Motor neuron (in vitro differentiated cells): ENCODE data around the gene FRMD4B. TPM values are rescaled to one million over a fixed set of nuclear protein-coding genes. Genes with fewer than 3 reads are reported as not detected.

Experiments used
- ATAC-seq, 8 experiments: fragments of 200-7000 bp; cut with Tn5 transposase; replicated peaks in 6 of 8; 2 replicates each; pipeline ENCODE4 v1.8.0; 2021; ENCODE audit warnings: mild to moderate bottlenecking in 8 of 8, moderate library complexity in 8 of 8
- H3K27ac ChIP-seq, 2 donors: fragments of 250-450 bp; sonication (Bioruptor Pico); 2 replicates each; pipeline ENCODE4 v1.9.0; 2021; ENCODE audit warnings: antibody characterized with exemption in 2 of 2, mild to moderate bottlenecking in 2 of 2, moderate library complexity in 1 of 2
- H3K4me1 ChIP-seq, 2 donors: fragments of 250-450 bp; sonication (Bioruptor Pico); replicated peaks in 1 of 2; 2 replicates each; pipeline ENCODE4 v1.6.1; 2021; ENCODE audit warnings: antibody characterized with exemption in 2 of 2, mild to moderate bottlenecking in 2 of 2, moderate library complexity in 1 of 2
- H3K4me3 ChIP-seq, 5 donors: fragments of 250-450 bp; sonication (Bioruptor Pico); 2 replicates each; pipeline ENCODE4 v1.9.0; 2021; ENCODE audit warnings: antibody characterized with exemption in 5 of 5, mild to moderate bottlenecking in 5 of 5, moderate library complexity in 4 of 5
- WGBS, 10 experiments: fragments of 450-650 bp; shearing (Covaris generic); methylation state at CpG; one replicate each; pipeline ENCODE4 v1.0.0; 2022; 5-methylcytosine and 5-hydroxymethylcytosine counted together
- in situ Hi-C, 9 experiments: fragments of 400-800 bp; cut with MboI; loops; one replicate each; pipeline ENCODE4 v1.15.0; 2021; ENCODE audit warnings: low sequenced_read_pairs in 9 of 9, low pct_unique_long_range_greater_than_20kb in 2 of 9; ENCODE audit not compliant: unreplicated experiment in 9 of 9
- total RNA-seq, 8 experiments: library from RNA; unstranded; fragments of 300-600 nt; gene quantifications; 2 replicates each; pipeline versions ENCODE4 v1.2.3 to v1.2.4, GENCODE V29; 2022

The FRMD4B gene
- total RNA-seq, 8 experiments from 2014 or later: 1.1 to 57.3 (median 16.0) TPM

- Histone ChIP-seq H3K4me3 (no peak overlapping the region), H3K27ac (no peak overlapping the region), H3K4me1 (peaks cover 14 to 18% of the 10 kb centered on the region in 2 donors)
- peak in 1 of 8 experiments; percentile 5 for ATAC-seq
- in situ Hi-C loops: no loop called here
Measured at GRCh38 chr3:69145688-69146087, 240.2 kb downstream of the FRMD4B start.

- peak in 3 of 8 experiments; percentile 27 to 46 (median 31) for ATAC-seq
- Histone ChIP-seq H3K27ac (no peak overlapping the region), H3K4me3 (no peak overlapping the region), H3K4me1 (peaks cover 14 to 18% of the 10 kb centered on the region in 2 donors)
- WGBS, 10 experiments: 40 to 80% (median 51%) methylated on average over 1 to 3 of the region's 3 CpGs; no CpG with 5 or more reads in 4 of the 10 experiments
- in situ Hi-C loops: no loop called here
Measured at GRCh38 chr3:69144631-69145245, 241.2 kb downstream of the FRMD4B start.

GRCh38 chr3:69143612-69144011, 242.3 kb downstream of the FRMD4B start:
- H3K4me1 ChIP-seq: peaks cover 14 to 18% of the 10 kb centered on the region in 2 donors
- H3K27ac ChIP-seq: no peak overlapping the region
- in situ Hi-C loops: no loop called here
- WGBS, 10 experiments: 58 to 100% (median 90%) methylated on average over 1 to 3 of the region's 3 CpGs; no CpG with 5 or more reads in 3 of the 10 experiments
- H3K4me3 ChIP-seq: no peak overlapping the region
- peak in 6 of 8 experiments; percentile 48 to 98 (median 77) for ATAC-seq

- Histone ChIP-seq H3K4me3 (no peak overlapping the region), H3K4me1 (peaks cover 14 to 18% of the 10 kb centered on the region in 2 donors), H3K27ac (no peak overlapping the region)
- in situ Hi-C loops: no loop called here
- 30 to 96% (median 83%) methylated on average over 2 to 4 of the region's 4 CpGs; no CpG with 5 or more reads in 1 of the 10 experiments for WGBS, 10 experiments
- ATAC-seq: no peak
Measured at GRCh38 chr3:69142797-69143454, 243.0 kb downstream of the FRMD4B start.

GRCh38 chr3:69142090-69142489, 243.8 kb downstream of the FRMD4B start:
- no peak overlapping the region for H3K4me3 ChIP-seq
- WGBS, 10 experiments: 0 to 90% (median 74%) methylated on average over 1 to 3 of the region's 3 CpGs; no CpG with 5 or more reads in 3 of the 10 experiments
- peaks cover 14 to 18% of the 10 kb centered on the region in 2 donors for H3K4me1 ChIP-seq
- ATAC-seq: no peak
- in situ Hi-C loops: no loop called here
- H3K27ac ChIP-seq: no peak overlapping the region

GRCh38 chr3:69141313-69141712, 244.6 kb downstream of the FRMD4B start:
- ATAC-seq: no peak
- in situ Hi-C loops: no loop called here
- Histone ChIP-seq H3K4me3 (no peak overlapping the region), H3K27ac (no peak overlapping the region), H3K4me1 (peaks cover 14 to 18% of the 10 kb centered on the region in 2 donors)

GRCh38 chr3:69137412-69137811, 248.5 kb downstream of the FRMD4B start:
- H3K27ac ChIP-seq: no peak overlapping the region
- no peaks in the 10 kb centered on the region for H3K4me1 ChIP-seq
- WGBS, 10 experiments: 50 to 100% (median 75%) methylated on average over 1 to 2 of the region's 2 CpGs; no CpG with 5 or more reads in 2 of the 10 experiments
- in situ Hi-C loops: no loop called here
- no peak for ATAC-seq
- H3K4me3 ChIP-seq: no peak overlapping the region

GRCh38 chr3:69137005-69137404, 248.9 kb downstream of the FRMD4B start:
- Histone ChIP-seq H3K4me3 (no peak overlapping the region), H3K27ac (no peak overlapping the region), H3K4me1 (no peaks in the 10 kb centered on the region)
- in situ Hi-C loops: no loop called here
- no peak for ATAC-seq

GRCh38 chr3:69130689-69131088, 255.2 kb downstream of the FRMD4B start:
- Histone ChIP-seq H3K27ac (no peak overlapping the region), H3K4me3 (no peak overlapping the region), H3K4me1 (peaks cover 3 to 8% of the 10 kb centered on the region in 2 donors)
- in situ Hi-C loops: no loop called here
- ATAC-seq: peak in 1 of 8 experiments; percentile 29

- in situ Hi-C loops: no loop called here
Measured at GRCh38 chr3:69129531-69129930, 256.4 kb downstream of the FRMD4B start.

GRCh38 chr3:69128509-69128908, 257.4 kb downstream of the FRMD4B start:
- in situ Hi-C loops: no loop called here
- H3K4me3 ChIP-seq: no peak overlapping the region
- H3K27ac ChIP-seq: no peak overlapping the region
- no peak for ATAC-seq
- peaks cover 3 to 8% of the 10 kb centered on the region in 2 donors for H3K4me1 ChIP-seq

More at GRCh38 chr3:69129531-69129930, 256.4 kb downstream of the FRMD4B start:
- H3K4me1 ChIP-seq: peaks cover 3 to 8% of the 10 kb centered on the region in 2 donors
- H3K4me3 ChIP-seq: no peak overlapping the region
- H3K27ac ChIP-seq: no peak overlapping the region
- ATAC-seq: no peak
- WGBS, 10 experiments: 0 to 71% (median 50%) methylated on average over 1 of the region's 1 CpG; no CpG with 5 or more reads in 3 of the 10 experiments

- 50 to 100% (median 80%) methylated on average over 1 to 2 of the region's 2 CpGs; no CpG with 5 or more reads in 1 of the 10 experiments for WGBS, 10 experiments
- no peak overlapping the region for H3K27ac ChIP-seq
- H3K4me1 ChIP-seq: peaks cover 5 to 12% of the 10 kb centered on the region in 2 donors
- in situ Hi-C loops: no loop called here
- no peak overlapping the region for H3K4me3 ChIP-seq
- no peak for ATAC-seq
Measured at GRCh38 chr3:69126999-69127398, 258.9 kb downstream of the FRMD4B start.

GRCh38 chr3:69126216-69126615, 259.7 kb downstream of the FRMD4B start:
- Histone ChIP-seq H3K4me1 (peaks cover 6 to 15% of the 10 kb centered on the region in 2 donors), H3K27ac (no peak overlapping the region), H3K4me3 (no peak overlapping the region)
- peak in 5 of 8 experiments; percentile 24 to 58 (median 43) for ATAC-seq
- in situ Hi-C loops: no loop called here
- 0 to 100% (median 56%) methylated on average over 1 to 3 of the region's 3 CpGs for WGBS, 10 experiments

- Histone ChIP-seq H3K27ac (no peak within 1 kb of the TSS), H3K4me3 (no peak within 1 kb of the TSS), H3K4me1 (peaks cover 6 to 15% of the 10 kb centered on the region in 2 donors)
- WGBS, 10 experiments: 63 to 96% (median 86%) methylated on average over 2 to 3 of the region's 3 CpGs
- no peak for ATAC-seq
- in situ Hi-C loops: no loop called here
Measured at GRCh38 chr3:69122403-69122802, 263.5 kb downstream of the FRMD4B start, which contains the start of gene LMOD3. Gene LMOD3 (minus strand): TSS chr3:69122595. CDS start chr3:69122386, 209 bp downstream.
